KG1 (cell line): ENCODE data around the gene CHD9NB.

Experiments
- DNase-seq: peaks from one replicate; lab custom pipeline; 2025; lab: John Stamatoyannopoulos, UW

The CHD9NB gene

GRCh38 chr16:53031323-53031942, 21.3 kb downstream of the CHD9NB start:
- DNase-seq = no peak

- no peak for DNase-seq
These were observed 22.7 kb downstream of the CHD9NB start for GRCh38 chr16:53029971-53030370.

GRCh38 chr16:53024045-53024444, 28.7 kb downstream of the CHD9NB start:
- DNase-seq = no peak

GRCh38 chr16:53022374-53022773, 30.3 kb downstream of the CHD9NB start:
- no peak for DNase-seq

GRCh38 chr16:53018834-53019416, 33.8 kb downstream of the CHD9NB start:
- DNase-seq = no peak

- no peak for DNase-seq
These were observed 38.4 kb downstream of the CHD9NB start for GRCh38 chr16:53014287-53014686.

- no peak for DNase-seq
These were observed 45.6 kb downstream of the CHD9NB start for GRCh38 chr16:53007095-53007494.

- DNase-seq = no peak
These were observed 54.8 kb downstream of the CHD9NB start for GRCh38 chr16:52997922-52998321.

- no peak for DNase-seq
These were observed 57.8 kb downstream of the CHD9NB start for GRCh38 chr16:52994942-52995341.

- no peak for DNase-seq
These were observed 59.5 kb downstream of the CHD9NB start for GRCh38 chr16:52993179-52993578.

GRCh38 chr16:52991572-52991971, 61.1 kb downstream of the CHD9NB start:
- no peak for DNase-seq
